ENCODE measurements around the gene OAS1. TPM values are rescaled to one million over a fixed set of nuclear protein-coding genes. Genes with fewer than 3 reads are reported as not detected.

Gene OAS1
- total RNA-seq = 100 to 1,000 TPM in 1 of 4 donors, 10 to 100 TPM in 3; 32.1 to 115 (median 50.8) TPM

GRCh38 chr12:112906712-112907414 lies at the start of gene OAS1:
Gene OAS1, plus strand, starts transcription at chr12:112906962. Its CDS starts 78 bp downstream, at chr12:112907040.
- Histone ChIP-seq H3K9me3 (peaks cover 0 to under 1% (median 0%) of the 10 kb centered on the region in 3 donors), H3K27ac (peak within 1 kb of the TSS; percentile 82 to 91 (median 89)), H3K36me3 (peaks cover 0 to 23% (median 4%) of the 10 kb centered on the region in 3 donors), H3K4me3 (peak within 1 kb of the TSS; percentile 45 to 73 (median 56)), H3K4me1 (peaks cover 28 to 69% (median 33%) of the 10 kb centered on the region in 3 donors), H3K27me3 (no peaks in the 10 kb centered on the region)
- TF ChIP-seq POLR2A (IDR thresholded peaks at IDR 0.05) = peak in 3 of 4 donors; percentile 39 to 69 (median 42)
- no peak for TF ChIP-seq CTCF (IDR thresholded peaks at IDR 0.05)
- 0 to 2% methylated on average over 2 to 4 of the region's 4 CpGs for whole genome bisulfite sequencing, 2 donors
- DNase-seq = no peak
- intact Hi-C loops (cut with DNase I) = no loop called here

GRCh38 chr12:112859291-112859690 lies 47.5 kb upstream of the OAS1 start:
- peaks cover 0 to 5% (median 0%) of the 10 kb centered on the region in 3 donors for H3K4me1 ChIP-seq
- 70 to 80% methylated on average over 3 of the region's 3 CpGs for WGBS, 2 donors
- no peak for DNase-seq
- no peak overlapping the region for H3K27ac ChIP-seq
- intact Hi-C loops (cut with DNase I) = no loop called here
- no peak overlapping the region for H3K4me3 ChIP-seq
- H3K9me3 ChIP-seq = no peaks in the 10 kb centered on the region
- TF ChIP-seq POLR2A (IDR thresholded peaks at IDR 0.05) = no peak
- no peak for TF ChIP-seq CTCF (IDR thresholded peaks at IDR 0.05)
- no peaks in the 10 kb centered on the region for H3K36me3 ChIP-seq
- H3K27me3 ChIP-seq = peaks cover 0 to 93% (median 0%) of the 10 kb centered on the region in 4 donors

DNA sequence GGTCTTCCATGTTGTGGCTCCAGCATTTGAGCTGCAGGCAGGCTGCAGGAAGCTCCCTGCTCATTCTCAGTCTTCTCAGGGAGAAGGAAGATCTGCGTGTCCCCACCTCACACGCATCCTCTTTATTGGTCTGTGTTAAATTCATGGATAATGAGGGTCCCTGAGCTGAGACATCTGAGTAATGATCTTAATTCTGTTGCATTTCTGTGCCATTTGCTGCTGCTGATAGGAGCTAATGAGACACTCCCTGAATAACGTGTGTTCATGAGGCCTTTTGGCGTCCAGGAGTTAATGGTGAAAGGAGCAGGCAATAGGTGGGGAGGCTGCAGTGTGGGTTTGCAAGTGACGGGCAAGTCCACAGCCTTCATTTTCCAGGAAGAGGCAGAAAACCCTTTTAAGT lies 46.6 kb upstream of the OAS1 start:
- TF ChIP-seq POLR2A (IDR thresholded peaks at IDR 0.05) (no peak), CTCF (IDR thresholded peaks at IDR 0.05) (no peak)
- Histone ChIP-seq H3K27me3 (peaks cover 0 to 93% (median 0%) of the 10 kb centered on the region in 4 donors), H3K4me3 (no peak overlapping the region), H3K27ac (no peak overlapping the region), H3K36me3 (no peaks in the 10 kb centered on the region), H3K4me1 (peaks cover 0 to 5% (median 0%) of the 10 kb centered on the region in 3 donors), H3K9me3 (no peaks in the 10 kb centered on the region)
- DNase-seq = no peak
- 64 to 66% methylated on average over 3 to 5 of the region's 5 CpGs for WGBS, 2 donors
- intact Hi-C loops (cut with DNase I) = no loop called here

GRCh38 chr12:112861284-112861683 lies 45.5 kb upstream of the OAS1 start:
- 85 to 95% methylated on average over 5 to 6 of the region's 7 CpGs for WGBS, 2 donors
- Histone ChIP-seq H3K9me3 (no peaks in the 10 kb centered on the region), H3K27me3 (peaks cover 0 to 93% (median 0%) of the 10 kb centered on the region in 4 donors), H3K4me1 (peaks cover 0 to 5% (median 0%) of the 10 kb centered on the region in 3 donors), H3K27ac (no peak overlapping the region), H3K4me3 (no peak overlapping the region), H3K36me3 (no peaks in the 10 kb centered on the region)
- intact Hi-C loops (cut with DNase I) = no loop called here
- no peak for TF ChIP-seq POLR2A (IDR thresholded peaks at IDR 0.05)
- TF ChIP-seq CTCF (IDR thresholded peaks at IDR 0.05) = no peak
- no peak for DNase-seq

DNA sequence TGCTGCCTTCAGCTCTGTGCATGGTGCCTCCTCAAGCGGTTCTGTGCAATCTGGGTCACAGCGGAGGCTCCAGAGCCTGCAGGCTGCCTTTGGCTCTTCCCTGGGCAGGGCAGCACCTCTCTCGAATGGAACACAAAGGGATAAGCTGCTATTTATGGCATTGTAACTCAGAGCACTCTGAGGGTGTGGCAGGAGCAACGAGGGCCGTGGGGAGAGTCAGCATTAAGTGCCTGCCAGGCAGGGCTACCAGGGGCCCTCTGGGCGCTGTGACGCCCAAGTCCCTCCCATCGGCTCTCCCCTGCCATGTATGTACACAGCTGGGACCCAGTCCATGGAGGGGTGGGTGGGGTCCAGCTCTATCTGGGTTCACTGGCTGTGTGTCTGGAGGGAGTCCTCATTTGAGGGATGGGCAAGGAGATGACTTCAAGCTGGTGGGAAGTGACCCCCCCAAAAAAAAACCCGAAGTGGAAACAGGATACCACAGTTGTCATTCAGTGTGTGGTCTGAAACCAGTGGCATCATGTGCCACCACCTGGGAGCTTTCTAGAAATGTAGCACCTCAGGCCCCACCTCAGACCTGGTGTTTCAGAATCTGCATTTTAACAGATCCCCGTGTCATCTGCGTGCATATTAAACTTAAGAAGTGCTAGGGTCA lies 44.0 kb upstream of the OAS1 start:
- no peaks in the 10 kb centered on the region for H3K36me3 ChIP-seq
- no peak overlapping the region for H3K27ac ChIP-seq
- 51 to 61% methylated on average over 8 to 9 of the region's 11 CpGs for WGBS, 2 donors
- peaks cover 0 to 93% (median 0%) of the 10 kb centered on the region in 4 donors for H3K27me3 ChIP-seq
- H3K4me3 ChIP-seq = no peak overlapping the region
- H3K4me1 ChIP-seq = peaks cover 0 to 5% (median 0%) of the 10 kb centered on the region in 3 donors
- TF ChIP-seq POLR2A (IDR thresholded peaks at IDR 0.05) (no peak), CTCF (IDR thresholded peaks at IDR 0.05) (no peak)
- intact Hi-C loops (cut with DNase I) = no loop called here
- no peak for DNase-seq
- no peaks in the 10 kb centered on the region for H3K9me3 ChIP-seq

All from esophagus squamous epithelium (tissue), 5 donors.